Testis (tissue), 5 donors: ENCODE results near the gene SLC4A8. TPM values are rescaled to one million over a fixed set of nuclear protein-coding genes. Genes with fewer than 3 reads are reported as not detected.

Experiments
- DNase-seq: peaks from one replicate; pipeline ENCODE4 v3.0.0-alpha.2; 2019
- H3K27ac ChIP-seq, 2 donors: fragments of 200-600 bp; sonication (generic); one replicate each; pipeline ENCODE4 v1.5.1; 2019
- H3K27me3 ChIP-seq: fragments of 200-600 bp; sonication (generic); one replicate; pipeline ENCODE4 v1.5.1; 2019
- H3K36me3 ChIP-seq: fragments of 200-600 bp; sonication (generic); one replicate; pipeline ENCODE4 v1.5.1; 2017; ENCODE audit warnings: low read depth; ENCODE audit errors: missing control alignments
- H3K4me1 ChIP-seq: fragments of 200-600 bp; sonication (generic); one replicate; pipeline ENCODE4 v1.5.1; 2019
- H3K4me3 ChIP-seq, 2 donors: fragments of 200-600 bp; sonication (generic); one replicate each; pipeline ENCODE4 v1.5.1; 2017 to 2019
- H3K9me3 ChIP-seq: fragments of 200-600 bp; sonication (generic); one replicate; pipeline ENCODE4 v1.5.1; 2017
- POLR2A ChIP-seq: fragments of 450-650 bp; IDR thresholded peaks from one replicate; pipeline ENCODE4 v1.6.1; 2017; ENCODE audit warnings: antibody characterized with exemption, mild to moderate bottlenecking, moderate library complexity
- WGBS, 2 donors: methylation state at CpG; one replicate each; pipeline ENCODE4 v1.1.5; 2018; 5-methylcytosine and 5-hydroxymethylcytosine counted together
- intact Hi-C: fragments of 100-400 bp; cut with DNase I; formaldehyde crosslinking; loops from one replicate; pipeline ENCODE4 v1.15.1; 2023; ENCODE audit warnings: low total_unique reads
- long read RNA-seq, 2 donors: transcript quantifications; one replicate each; lab custom pipeline, GENCODE V29; 2026
- polyA plus RNA-seq: library from polyadenylated mRNA; stranded (reverse); fragments of 350-450 nt; fragmentation: Illumina TruSeq; extraction: RNeasy Lipid Tissue Mini Kit (QIAGEN cat#74804); gene quantifications from one replicate; pipeline ENCODE4 v1.2.3, GENCODE V29; 2014; ENCODE audit warnings: low read depth, low replicate concordance; ENCODE audit not compliant: insufficient read depth
- total RNA-seq, 2 donors: library from RNA; depleted of rRNA; stranded (reverse); fragments of >200 nt; gene quantifications; one replicate each; pipeline ENCODE4 v1.2.3, GENCODE V29; 2016
- TF ChIP-seq, protein P1 (sequence below), 3 experiments: fragments of 450-650 bp in 2 of 3; fragments of 200-600 bp in 1 of 3; sonication (generic) in 1 of 3; IDR thresholded peaks; one replicate each; pipeline ENCODE4 v1.5.1; 2016 to 2019; ENCODE audit warnings: antibody characterized with exemption in 3 of 3, mild to moderate bottlenecking in 2 of 3, moderate library complexity in 1 of 3

SLC4A8 gene
- total RNA-seq (10 to 100 TPM; 63.7 to 78.6 TPM), polyA plus RNA-seq (52.7 TPM)
- long read RNA-seq, donor 1: 0 reads
- long read RNA-seq, donor 2: 0 reads

DNA sequence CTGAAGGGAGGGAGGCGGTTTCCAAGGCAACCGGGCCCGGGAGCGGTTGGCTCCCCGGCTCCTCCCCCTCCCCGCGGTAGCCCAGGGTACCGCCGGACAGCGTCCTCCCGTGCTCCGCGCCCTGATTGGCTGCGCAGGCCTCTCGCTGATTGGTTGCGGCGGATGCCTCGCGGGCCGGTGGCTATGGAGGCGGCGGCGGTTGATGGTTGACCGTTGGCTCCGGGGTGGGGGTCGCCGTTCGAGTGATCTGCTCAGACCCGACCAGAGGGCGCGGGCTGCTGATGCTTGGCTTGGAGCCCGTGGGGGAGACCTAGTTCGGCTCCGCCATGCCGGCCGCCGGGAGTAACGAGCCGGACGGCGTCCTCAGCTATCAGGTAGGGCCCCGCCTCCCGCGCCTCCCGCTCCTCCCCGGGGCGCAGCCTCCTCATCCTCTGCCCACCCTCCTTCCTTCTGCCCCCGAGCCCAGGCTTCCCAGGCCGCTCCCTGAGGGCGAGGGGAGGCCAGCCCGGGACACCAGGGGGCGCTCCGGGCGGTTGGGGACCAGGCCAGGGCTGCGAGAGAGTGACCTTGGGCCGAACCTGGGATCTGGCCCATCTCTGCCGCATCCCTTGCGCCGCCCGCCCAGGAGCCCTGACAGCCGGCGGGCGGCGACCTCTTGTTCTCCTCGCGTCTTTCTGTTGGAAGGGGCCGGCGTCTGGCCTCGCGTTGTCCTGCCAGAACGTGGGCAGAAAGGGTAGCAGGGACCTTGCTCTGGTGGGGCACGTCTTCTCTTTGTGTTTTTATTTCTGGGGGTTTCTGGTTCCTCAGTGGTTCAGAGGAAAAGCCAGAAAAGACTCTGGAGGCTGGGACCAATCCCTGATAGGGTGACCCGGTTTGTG is at the start of gene SLC4A8:
Gene SLC4A8, plus strand, starts transcription at position 170 of the 878 bp plus-strand sequence. Its CDS starts 157 bp downstream, at position 327.
- no peaks in the 10 kb centered on the region for H3K36me3 ChIP-seq
- no peaks in the 10 kb centered on the region for H3K27me3 ChIP-seq
- H3K9me3 ChIP-seq: no peaks in the 10 kb centered on the region
- TF ChIP-seq POLR2A: no peak
- TF ChIP-seq, protein P1, sequence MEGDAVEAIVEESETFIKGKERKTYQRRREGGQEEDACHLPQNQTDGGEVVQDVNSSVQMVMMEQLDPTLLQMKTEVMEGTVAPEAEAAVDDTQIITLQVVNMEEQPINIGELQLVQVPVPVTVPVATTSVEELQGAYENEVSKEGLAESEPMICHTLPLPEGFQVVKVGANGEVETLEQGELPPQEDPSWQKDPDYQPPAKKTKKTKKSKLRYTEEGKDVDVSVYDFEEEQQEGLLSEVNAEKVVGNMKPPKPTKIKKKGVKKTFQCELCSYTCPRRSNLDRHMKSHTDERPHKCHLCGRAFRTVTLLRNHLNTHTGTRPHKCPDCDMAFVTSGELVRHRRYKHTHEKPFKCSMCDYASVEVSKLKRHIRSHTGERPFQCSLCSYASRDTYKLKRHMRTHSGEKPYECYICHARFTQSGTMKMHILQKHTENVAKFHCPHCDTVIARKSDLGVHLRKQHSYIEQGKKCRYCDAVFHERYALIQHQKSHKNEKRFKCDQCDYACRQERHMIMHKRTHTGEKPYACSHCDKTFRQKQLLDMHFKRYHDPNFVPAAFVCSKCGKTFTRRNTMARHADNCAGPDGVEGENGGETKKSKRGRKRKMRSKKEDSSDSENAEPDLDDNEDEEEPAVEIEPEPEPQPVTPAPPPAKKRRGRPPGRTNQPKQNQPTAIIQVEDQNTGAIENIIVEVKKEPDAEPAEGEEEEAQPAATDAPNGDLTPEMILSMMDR (IDR thresholded peaks at IDR 0.05): peak; percentile 53 to 78 (median 72)
- 2 to 19% methylated on average over 3 to 58 of the region's 73 CpGs for WGBS, 2 donors
- no peaks in the 10 kb centered on the region for H3K4me1 ChIP-seq
- peak; percentile 95 for DNase-seq
- H3K4me3 ChIP-seq: peak within 1 kb of the TSS; percentile 50 to 73
- intact Hi-C loops: loop anchor here (5.0 kb wide), 1 partner anchor 107 kb away; no protein-coding TSS in a partner anchor
- peak within 1 kb of the TSS; percentile 63 to 64 for H3K27ac ChIP-seq

DNA sequence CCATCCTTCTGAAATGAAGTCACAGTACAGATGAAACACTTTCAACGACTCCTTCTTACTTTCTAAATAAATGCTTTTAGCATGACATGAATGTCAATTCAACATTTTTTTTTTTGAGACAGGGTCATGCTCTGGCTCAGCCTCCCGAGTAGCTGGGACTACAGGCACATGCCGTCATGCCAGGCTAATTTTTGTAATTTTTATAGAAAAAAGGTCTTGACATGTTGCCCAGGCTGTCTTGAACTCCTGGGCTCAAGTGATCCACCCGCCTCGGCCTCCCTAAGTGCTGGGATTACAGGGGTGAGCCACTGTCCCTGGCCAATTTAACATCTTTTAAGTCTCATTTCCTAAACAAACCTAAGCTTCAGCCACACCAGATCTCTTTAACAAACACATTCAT is 49.8 kb upstream of the SLC4A8 start:
- no peak overlapping the region for H3K27ac ChIP-seq
- no peaks in the 10 kb centered on the region for H3K9me3 ChIP-seq
- TF ChIP-seq POLR2A: no peak
- TF ChIP-seq, protein P1 (IDR thresholded peaks at IDR 0.05): no peak
- intact Hi-C loops: no loop called here
- H3K4me1 ChIP-seq: peaks cover 9% of the 10 kb centered on the region
- no peaks in the 10 kb centered on the region for H3K27me3 ChIP-seq
- WGBS, 2 donors: 87 to 90% methylated on average over 5 of the region's 5 CpGs
- H3K36me3 ChIP-seq: no peaks in the 10 kb centered on the region
- DNase-seq: no peak
- H3K4me3 ChIP-seq: no peak overlapping the region

DNA sequence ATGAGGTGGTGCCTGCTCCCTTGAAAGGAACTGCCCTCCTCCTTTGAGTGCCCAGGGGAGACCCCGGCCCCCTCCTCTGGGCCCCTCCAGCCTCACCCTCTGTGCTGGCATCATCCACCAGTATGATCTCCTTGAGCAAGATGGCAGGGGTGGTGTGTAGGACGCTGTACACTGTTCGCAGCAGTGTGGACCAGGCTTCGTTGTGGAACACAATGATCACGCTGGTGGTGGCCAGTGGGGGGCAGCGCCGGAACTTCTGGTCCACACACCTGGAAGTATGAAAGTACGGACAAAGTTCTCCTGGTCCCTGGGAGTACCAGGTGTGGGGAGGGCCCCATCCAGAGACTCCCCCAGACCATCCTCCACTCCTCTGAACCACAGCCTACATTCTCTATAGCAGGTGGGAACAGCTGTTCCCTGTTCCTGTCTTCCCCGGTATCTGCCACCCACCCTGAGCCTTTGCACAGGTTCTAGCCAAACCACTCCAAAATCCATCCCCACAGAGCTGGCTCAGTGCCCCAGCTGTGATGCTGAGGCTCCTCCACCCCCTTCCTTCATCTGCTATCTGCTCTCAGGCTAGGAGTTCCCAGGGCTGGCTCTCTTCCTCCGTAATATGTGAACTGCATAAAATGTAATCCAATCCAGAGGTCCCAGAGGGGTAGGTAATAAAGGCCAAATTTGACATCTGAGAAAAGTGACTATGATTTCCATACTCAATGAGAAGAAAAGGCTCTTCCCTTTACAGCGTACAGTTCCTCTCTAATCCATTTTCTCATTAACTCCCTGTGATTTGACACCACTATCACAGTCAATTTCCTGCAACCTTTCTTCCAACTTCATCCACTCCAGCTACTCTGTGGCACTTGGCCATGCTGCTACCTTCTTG is 47.3 kb upstream of the SLC4A8 start:
- Histone ChIP-seq H3K27me3 (no peaks in the 10 kb centered on the region), H3K4me3 (no peak overlapping the region), H3K4me1 (no peaks in the 10 kb centered on the region), H3K9me3 (no peaks in the 10 kb centered on the region), H3K27ac (no peak overlapping the region), H3K36me3 (no peaks in the 10 kb centered on the region)
- DNase-seq: no peak
- intact Hi-C loops: no loop called here
- WGBS, 2 donors: 74 to 75% methylated on average over 11 of the region's 11 CpGs
- TF ChIP-seq, protein P1 (IDR thresholded peaks at IDR 0.05): no peak
- no peak for TF ChIP-seq POLR2A

DNA sequence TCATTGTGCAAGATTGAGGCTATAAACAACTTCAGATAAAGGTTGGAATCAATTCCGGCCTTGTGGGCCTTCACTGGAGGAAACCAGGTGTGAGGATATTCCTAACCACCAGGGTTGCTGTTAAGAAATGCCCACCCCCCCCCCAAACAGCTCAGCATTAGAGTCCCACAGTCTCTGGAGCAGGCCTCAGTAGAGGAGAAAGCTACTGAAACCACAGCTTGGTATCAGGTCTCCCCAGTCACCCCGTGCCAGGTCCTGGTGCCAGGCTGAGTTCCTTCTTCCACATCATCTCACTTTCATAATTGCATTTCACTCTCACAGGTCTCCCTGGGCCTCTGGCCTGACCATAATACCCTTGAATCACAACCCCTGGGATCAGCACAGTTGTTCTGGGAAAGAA is 45.9 kb upstream of the SLC4A8 start:
- no peaks in the 10 kb centered on the region for H3K9me3 ChIP-seq
- intact Hi-C loops: no loop called here
- H3K27me3 ChIP-seq: no peaks in the 10 kb centered on the region
- H3K4me3 ChIP-seq: no peak overlapping the region
- WGBS, 2 donors: 97 to 100% methylated on average over 2 of the region's 2 CpGs
- no peak for TF ChIP-seq POLR2A
- TF ChIP-seq, protein P1 (IDR thresholded peaks at IDR 0.05): no peak
- no peak for DNase-seq
- no peaks in the 10 kb centered on the region for H3K36me3 ChIP-seq
- no peak overlapping the region for H3K27ac ChIP-seq
- no peaks in the 10 kb centered on the region for H3K4me1 ChIP-seq
